Fibroblast of the aortic adventitia (primary cell): ENCODE data around the gene SEC14L1. TPM values are rescaled to one million over a fixed set of nuclear protein-coding genes. Genes with fewer than 3 reads are reported as not detected.

Source experiments
- DNase-seq: peaks from one replicate; pipeline ENCODE4 v3.0.0-alpha.2; 2010; ENCODE audit warnings: low read depth
- H3K4me3 ChIP-seq: 2 replicates; pipeline ENCODE4 v1.5.1; 2011; ENCODE audit warnings: low read depth, mild to moderate bottlenecking, control low read depth, low read length, moderate library complexity
- total RNA-seq: library from RNA; depleted of rRNA; stranded (reverse); fragments of >200 nt; gene quantifications from 2 replicates; pipeline ENCODE4 v1.2.3, GENCODE V29; 2012; ENCODE audit warnings: low replicate concordance
- TF ChIP-seq, protein P1 (sequence below): IDR thresholded peaks from 2 replicates; pipeline ENCODE4 v1.5.1; 2011; ENCODE audit warnings: mild to moderate bottlenecking, low read length, control low read depth, inconsistent platforms; ENCODE audit not compliant: insufficient read depth

Gene SEC14L1
- total RNA-seq, 1 donor = 34.3 TPM

DNA sequence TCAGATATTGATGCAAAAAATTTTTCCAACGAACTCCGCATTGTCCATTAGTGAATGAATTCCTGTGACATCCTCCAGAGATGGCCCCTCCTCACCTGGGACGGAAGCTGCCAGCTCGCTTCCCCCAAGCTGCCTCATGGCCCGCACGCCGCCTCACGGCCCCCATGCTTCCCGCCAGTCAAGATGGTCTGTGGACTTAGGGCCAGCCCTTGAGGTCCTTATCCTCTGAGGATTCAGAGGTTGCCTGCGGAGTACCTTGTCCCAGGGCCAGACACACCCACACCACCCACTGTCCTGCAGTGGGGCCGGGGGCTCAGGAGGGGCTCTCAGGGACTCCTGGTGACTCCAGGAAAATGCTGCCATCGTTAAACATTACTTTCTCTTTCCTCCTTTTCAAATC is 73.6 kb downstream of the SEC14L1 start:
- DNase-seq = no peak
- H3K4me3 ChIP-seq = no peak overlapping the region
- TF ChIP-seq, protein P1, sequence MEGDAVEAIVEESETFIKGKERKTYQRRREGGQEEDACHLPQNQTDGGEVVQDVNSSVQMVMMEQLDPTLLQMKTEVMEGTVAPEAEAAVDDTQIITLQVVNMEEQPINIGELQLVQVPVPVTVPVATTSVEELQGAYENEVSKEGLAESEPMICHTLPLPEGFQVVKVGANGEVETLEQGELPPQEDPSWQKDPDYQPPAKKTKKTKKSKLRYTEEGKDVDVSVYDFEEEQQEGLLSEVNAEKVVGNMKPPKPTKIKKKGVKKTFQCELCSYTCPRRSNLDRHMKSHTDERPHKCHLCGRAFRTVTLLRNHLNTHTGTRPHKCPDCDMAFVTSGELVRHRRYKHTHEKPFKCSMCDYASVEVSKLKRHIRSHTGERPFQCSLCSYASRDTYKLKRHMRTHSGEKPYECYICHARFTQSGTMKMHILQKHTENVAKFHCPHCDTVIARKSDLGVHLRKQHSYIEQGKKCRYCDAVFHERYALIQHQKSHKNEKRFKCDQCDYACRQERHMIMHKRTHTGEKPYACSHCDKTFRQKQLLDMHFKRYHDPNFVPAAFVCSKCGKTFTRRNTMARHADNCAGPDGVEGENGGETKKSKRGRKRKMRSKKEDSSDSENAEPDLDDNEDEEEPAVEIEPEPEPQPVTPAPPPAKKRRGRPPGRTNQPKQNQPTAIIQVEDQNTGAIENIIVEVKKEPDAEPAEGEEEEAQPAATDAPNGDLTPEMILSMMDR = no peak

DNA sequence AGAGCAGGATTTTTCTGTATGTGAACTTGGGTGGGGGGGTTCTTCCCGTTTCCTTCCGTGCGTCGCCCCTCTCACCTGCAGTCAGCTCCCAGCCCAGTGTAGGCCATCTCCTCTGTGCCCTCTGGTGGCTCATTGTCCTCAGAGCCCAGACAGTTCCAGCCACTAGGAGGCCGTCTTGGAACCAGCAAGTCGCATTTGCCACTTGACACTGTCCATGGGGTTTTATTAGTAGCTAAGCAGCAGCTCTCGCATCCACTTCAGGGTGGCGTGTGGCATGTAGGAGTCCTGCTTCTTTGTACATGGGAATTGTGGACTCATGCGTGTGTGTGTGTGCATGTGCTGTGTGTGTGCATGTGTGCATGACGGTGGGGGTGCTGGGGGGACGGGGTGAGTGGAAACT is 74.0 kb downstream of the SEC14L1 start:
- TF ChIP-seq, protein P1 = peak; percentile 51
- peak; percentile 34 for DNase-seq
- H3K4me3 ChIP-seq = no peak overlapping the region

DNA sequence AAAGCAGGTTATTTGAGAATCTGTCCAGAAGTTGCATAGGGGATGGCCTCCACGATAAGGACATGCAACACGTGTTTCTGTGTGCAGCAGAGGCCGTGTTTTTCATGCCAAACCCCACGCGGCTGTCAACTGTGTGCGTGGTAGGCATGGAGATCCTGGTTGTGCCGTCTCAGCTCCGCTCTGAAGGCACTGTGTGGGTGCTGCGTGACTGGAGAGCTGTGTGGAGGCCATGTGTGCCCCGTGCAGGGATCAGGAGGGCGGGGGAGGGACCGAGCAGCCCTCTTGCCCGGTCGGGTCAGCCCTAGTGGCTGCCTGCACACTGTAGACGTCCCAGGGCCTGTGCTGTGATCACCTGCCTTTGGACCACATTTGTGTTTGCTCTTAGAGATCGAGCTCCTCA is 74.5 kb downstream of the SEC14L1 start:
- no peak overlapping the region for H3K4me3 ChIP-seq
- DNase-seq = no peak
- TF ChIP-seq, protein P1 = no peak

DNA sequence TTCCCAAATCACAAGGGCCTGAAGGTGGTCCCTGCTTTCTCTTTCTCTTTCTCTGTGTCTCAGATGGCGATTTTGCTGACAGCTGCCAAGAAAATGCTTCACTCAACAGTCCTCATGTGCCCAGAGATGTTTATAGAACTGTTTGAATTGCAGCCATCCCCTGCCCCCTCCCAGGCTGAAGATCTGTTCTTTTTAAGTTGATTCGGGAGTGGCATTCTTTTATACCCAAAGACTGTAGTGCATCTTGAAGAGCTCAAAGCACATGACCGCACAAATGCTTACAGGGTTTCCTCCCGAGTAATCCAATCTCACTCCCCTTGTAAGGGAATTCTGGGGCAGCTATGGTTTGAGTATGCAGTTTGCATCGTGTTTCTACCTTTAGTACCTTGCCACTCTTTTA is 75.7 kb downstream of the SEC14L1 start:
- no peak overlapping the region for H3K4me3 ChIP-seq
- no peak for DNase-seq
- TF ChIP-seq, protein P1 = no peak

DNA sequence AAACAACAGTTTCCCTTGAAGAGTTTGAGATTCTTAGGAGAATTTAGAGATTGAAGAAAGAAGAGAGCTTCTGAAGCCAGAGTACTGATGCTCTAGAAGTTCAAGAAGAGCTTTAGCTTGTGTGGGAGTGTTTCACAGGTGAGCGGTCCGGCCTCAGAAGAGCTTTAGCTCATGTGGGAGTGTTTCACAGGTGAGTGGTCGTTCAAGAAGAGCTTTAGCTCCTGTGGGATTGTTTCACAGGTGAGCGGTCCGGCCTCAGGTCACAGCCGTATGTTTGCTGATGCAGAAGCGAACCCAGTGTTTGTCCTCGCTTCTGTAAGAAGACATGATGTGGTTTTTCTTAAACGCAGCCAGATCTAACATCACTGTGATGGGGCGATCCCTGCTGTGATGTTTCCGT is 76.4 kb downstream of the SEC14L1 start:
- no peak for DNase-seq
- TF ChIP-seq, protein P1 = no peak
- H3K4me3 ChIP-seq = no peak overlapping the region

DNA sequence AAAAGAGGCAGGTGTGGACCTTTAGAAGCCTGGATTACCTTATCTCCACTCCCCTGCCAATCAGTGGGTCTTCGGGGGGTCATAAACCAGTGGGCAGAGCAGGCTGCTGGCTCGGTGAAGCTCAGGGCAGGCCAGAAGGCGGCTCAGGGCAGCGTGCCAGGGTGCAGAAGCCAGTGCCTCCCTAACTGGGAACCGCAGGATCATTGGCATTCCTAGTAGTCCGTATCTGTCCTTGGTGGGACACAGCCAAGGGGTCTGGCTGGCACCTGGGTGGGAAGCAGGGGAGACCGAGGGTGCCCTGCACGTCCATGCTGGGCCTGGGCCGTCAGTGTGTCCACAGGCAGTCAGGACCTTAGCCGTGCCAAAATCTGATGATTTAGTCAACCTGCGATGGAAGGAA is 76.8 kb downstream of the SEC14L1 start:
- TF ChIP-seq, protein P1 = no peak
- DNase-seq = no peak
- H3K4me3 ChIP-seq = no peak overlapping the region

DNA sequence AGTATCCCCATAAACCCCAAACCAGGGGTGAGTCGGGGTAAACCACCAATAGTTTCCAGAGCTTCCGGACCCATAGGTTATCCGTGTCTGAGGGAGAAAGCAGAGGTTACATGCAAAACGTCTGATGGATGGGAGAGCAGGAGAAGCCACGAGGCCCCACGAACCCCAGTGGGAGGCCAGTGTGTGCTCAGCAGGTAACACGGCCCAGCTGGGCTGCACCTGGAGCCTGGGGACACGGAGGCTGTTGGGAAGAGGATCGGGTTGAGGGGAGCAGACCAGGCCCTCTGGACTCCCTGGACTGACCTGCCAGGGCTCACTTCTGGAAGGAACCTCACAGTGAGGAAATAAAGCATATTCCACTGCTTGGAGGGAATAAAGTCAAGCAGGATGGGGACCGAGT is 78.1 kb downstream of the SEC14L1 start:
- DNase-seq = no peak
- H3K4me3 ChIP-seq = no peak overlapping the region
- TF ChIP-seq, protein P1 = no peak
